ENCODE data around the gene PPP1R14D. TPM values are rescaled to one million over a fixed set of nuclear protein-coding genes. Genes with fewer than 3 reads are reported as not detected.

The PPP1R14D gene
- total RNA-seq, 1 experiment from 2014 or later: not detected

- no peak overlapping the region for H2AK5ac ChIP-seq (ENCODE audit: insufficient read length, low read length)
- no peak overlapping the region for H3K4ac ChIP-seq (ENCODE audit: low read depth, low read length)
- Mint-ChIP-seq H3K36me3 (ENCODE audit: insufficient read depth in 1 of 3, low read depth in 3 of 3) (peaks cover 16 to 27% (median 19%) of the 10 kb centered on the region in 3 experiments), H3K27me3 (ENCODE audit: low read depth) (peaks cover 4% of the 10 kb centered on the region), H3K4me3 (peak overlapping the region; percentile 87 to 94), H3K4me1 (peaks cover 41% of the 10 kb centered on the region in 2 experiments), H3K27ac (peak overlapping the region in 2 of 3 experiments; percentile 40 to 73; a peak in 2 of 7 replicates), H3K9me3 (no peaks in the 10 kb centered on the region)
- H3K18ac ChIP-seq (ENCODE audit: insufficient read length, low read depth, low read length): no peak overlapping the region
- no peak overlapping the region for H2AFZ ChIP-seq (ENCODE audit: low read length)
- no peak overlapping the region for H3K27ac ChIP-seq (ENCODE audit: insufficient read length, low read depth, low read length)
- H3K9me3 ChIP-seq (ENCODE audit: control insufficient read depth, low read depth, low read length): no peaks in the 10 kb centered on the region
- peaks cover 11% of the 10 kb centered on the region for H3K23me2 ChIP-seq (ENCODE audit: insufficient read length, low read depth, low read length, poor library complexity, severe bottlenecking)
- H3K4me2 ChIP-seq (ENCODE audit: insufficient read depth, insufficient read length, low read length): peak overlapping the region; percentile 71
- peak overlapping the region; percentile 56 for H3K9ac ChIP-seq (ENCODE audit: extremely low read depth, insufficient read length, low read length)
- no peak overlapping the region for H3K56ac ChIP-seq (ENCODE audit: insufficient read length, low read depth, low read length)
- no peak overlapping the region for H2BK5ac ChIP-seq (ENCODE audit: insufficient read length, low read length)
- no peaks in the 10 kb centered on the region for H3K27me3 ChIP-seq (ENCODE audit: insufficient read depth, low read length)
- no peak overlapping the region for H3K23ac ChIP-seq (ENCODE audit: insufficient read length, low read depth, low read length)
- H3K14ac ChIP-seq (ENCODE audit: insufficient read depth, low read length): peak overlapping the region; percentile 34; the same call in 1 of the 2 replicates
- no peak overlapping the region for H2BK12ac ChIP-seq (ENCODE audit: insufficient read length, low read depth, low read length)
- WGBS (ENCODE audit: extremely low coverage, insufficient read length, low lambda C conversion rate): no CpG with 5 or more reads among the region's 34 CpGs
- no peak overlapping the region for H3T11ph ChIP-seq (ENCODE audit: low read length)
- no peak overlapping the region for H2BK15ac ChIP-seq (ENCODE audit: low read depth, low read length)
- peaks cover 8% of the 10 kb centered on the region; the same call in 1 of the 2 replicates for H3K79me2 ChIP-seq (ENCODE audit: insufficient read depth, low read length)
- H4K5ac ChIP-seq (ENCODE audit: insufficient read length, low read depth, low read length): no peak overlapping the region
- DNase-seq: no peak
- peaks cover 5% of the 10 kb centered on the region for H3K79me1 ChIP-seq (ENCODE audit: insufficient read depth, low read depth, low read length, poor library complexity, severe bottlenecking)
- H2BK120ac ChIP-seq (ENCODE audit: low read depth, low read length, poor library complexity, severe bottlenecking): no peak overlapping the region
- H4K91ac ChIP-seq (ENCODE audit: insufficient read length, low read depth, low read length): no peak overlapping the region
- no peak overlapping the region for H2BK20ac ChIP-seq (ENCODE audit: low read depth, low read length, poor library complexity, severe bottlenecking)
- H3K4me1 ChIP-seq (ENCODE audit: insufficient read depth, low read length): peaks cover 17% of the 10 kb centered on the region
- TF ChIP-seq CTCF (conservative IDR thresholded peaks at IDR 0.05): no peak
- no peaks in the 10 kb centered on the region for H4K20me1 ChIP-seq (ENCODE audit: control insufficient read depth, insufficient read depth, insufficient read length)
- no peak overlapping the region for H4K8ac ChIP-seq (replicated peaks; ENCODE audit: insufficient read length, low read depth, low read length)
Measured at GRCh38 chr15:40843261-40843884, 14.9 kb upstream of the PPP1R14D start.

Data from H9 (cell line).